Activated gamma-delta T cell treated with Interleukin-2 at 50 U/mL for 16 hours (primary cell): ENCODE data around the gene TFPT.

Experiments used
- DNase-seq: peaks from one replicate; pipeline ENCODE4 v3.0.0-alpha.2; 2020

The TFPT gene

GRCh38 chr19:54147676-54148075 lies 32.2 kb upstream of the TFPT start:
- no peak for DNase-seq

- DNase-seq, result no peak
Measured at GRCh38 chr19:54145541-54146158, 30.2 kb upstream of the TFPT start.

GRCh38 chr19:54142166-54142780 lies 26.8 kb upstream of the TFPT start:
- no peak for DNase-seq

GRCh38 chr19:54141356-54141755 lies 25.9 kb upstream of the TFPT start:
- DNase-seq, result no peak

- no peak for DNase-seq
Measured at GRCh38 chr19:54138489-54139256, 23.2 kb upstream of the TFPT start.

- DNase-seq, result peak; percentile 33
Measured at GRCh38 chr19:54137699-54138488, 22.4 kb upstream of the TFPT start, which contains the start of gene CNOT3. TSS of gene CNOT3 (plus strand) at chr19:54137762. CDS start at chr19:54142979, 5,217 bp downstream.

GRCh38 chr19:54136864-54137698 lies 21.6 kb upstream of the TFPT start:
- DNase-seq, result peak; percentile 99

- no peak for DNase-seq
Measured at GRCh38 chr19:54136086-54136863, 20.8 kb upstream of the TFPT start.

- DNase-seq, result no peak
Measured at GRCh38 chr19:54133957-54134590, 18.6 kb upstream of the TFPT start.

- no peak for DNase-seq
Measured at GRCh38 chr19:54133312-54133956, 18.0 kb upstream of the TFPT start.

GRCh38 chr19:54129617-54129996 lies 14.2 kb upstream of the TFPT start:
- no peak for DNase-seq

- no peak for DNase-seq
Measured at GRCh38 chr19:54128796-54129616, 13.5 kb upstream of the TFPT start.

GRCh38 chr19:54128441-54128725 lies 12.9 kb upstream of the TFPT start:
- no peak for DNase-seq

- DNase-seq, result no peak
Measured at GRCh38 chr19:54127688-54128440, 12.4 kb upstream of the TFPT start.

- no peak for DNase-seq
Measured at GRCh38 chr19:54125713-54126112, 10.3 kb upstream of the TFPT start.

- DNase-seq, result no peak
Measured at GRCh38 chr19:54124393-54124792, 8.9 kb upstream of the TFPT start.

- no peak for DNase-seq
Measured at GRCh38 chr19:54123682-54124081, 8.2 kb upstream of the TFPT start.

GRCh38 chr19:54121259-54121658 lies 5.8 kb upstream of the TFPT start:
- no peak for DNase-seq
